Activated naive CD8-positive, alpha-beta T cell treated with anti-CD3 and anti-CD28 coated beads, Interleukin-2, amount 10 ng/mL, durations not matched to agents 7 days and 5 days (primary cell): ENCODE results near the gene PSMD3. TPM values are rescaled to one million over a fixed set of nuclear protein-coding genes. Genes with fewer than 3 reads are reported as not detected.

Experiments
- ATAC-seq: fragments of 150-1000 bp; cut with Tn5 transposase; one replicate; pipeline ENCODE4 v1.10.0; 2021; ENCODE audit warnings: low read depth, moderate library complexity
- POLR2A ChIA-PET: fragments of 350-600 bp; sonication (Branson Sonifier 250); formaldehyde crosslinking; loops from one replicate; lab custom pipeline; 2021; ENCODE audit warnings: antibody characterized with exemption; lab: Charles Lee
- DNase-seq: peaks from one replicate; pipeline ENCODE4 v3.0.0; 2021
- H3K27ac Mint-ChIP-seq: one replicate; pipeline ENCODE4 v1.8.0; 2022; ENCODE audit warnings: mild to moderate bottlenecking, mixed read lengths
- H3K27me3 Mint-ChIP-seq: one replicate; pipeline ENCODE4 v1.8.0; 2022; ENCODE audit warnings: mild to moderate bottlenecking, moderate library complexity, mixed read lengths
- H3K36me3 Mint-ChIP-seq: one replicate; pipeline ENCODE4 v1.8.0; 2021; ENCODE audit warnings: mild to moderate bottlenecking, mixed read lengths
- H3K4me1 Mint-ChIP-seq: one replicate; pipeline ENCODE4 v1.8.0; 2021; ENCODE audit warnings: mixed read lengths
- H3K4me3 Mint-ChIP-seq: one replicate; pipeline ENCODE4 v1.8.0; 2022; ENCODE audit warnings: mild to moderate bottlenecking, moderate library complexity, mixed read lengths
- H3K9me3 Mint-ChIP-seq: one replicate; pipeline ENCODE4 v1.8.0; 2021; ENCODE audit warnings: mixed read lengths
- microRNA-seq: library from miRNA; unstranded; fragments of <30 nt; microRNA quantifications from one replicate; pipeline ENCODE4 v1.2.0, GENCODE V29; 2022
- total RNA-seq, 2 experiments: library from RNA; stranded (reverse); gene quantifications; one replicate each; pipeline ENCODE4 v1.2.3, GENCODE V29; 2021

The PSMD3 gene
- total RNA-seq, 2 experiments from 2014 or later, result 82.5 to 87.9 TPM

- peaks cover 5% of the 10 kb centered on the region for H3K36me3 Mint-ChIP-seq
- no peak for DNase-seq
- ATAC-seq, result no peak
- no peak overlapping the region for H3K27ac Mint-ChIP-seq
- no peaks in the 10 kb centered on the region for H3K9me3 Mint-ChIP-seq
- no peak overlapping the region for H3K4me3 Mint-ChIP-seq
- no peaks in the 10 kb centered on the region for H3K4me1 Mint-ChIP-seq
- H3K27me3 Mint-ChIP-seq, result no peaks in the 10 kb centered on the region
- POLR2A ChIA-PET, result interaction anchor here (0.5 kb wide), 1 partner anchor 8 kb away, joined by 4 read pairs; no protein-coding TSS in a partner anchor
Observed at GRCh38 chr17:40038882-40039513, 58.4 kb downstream of the PSMD3 start.

DNA sequence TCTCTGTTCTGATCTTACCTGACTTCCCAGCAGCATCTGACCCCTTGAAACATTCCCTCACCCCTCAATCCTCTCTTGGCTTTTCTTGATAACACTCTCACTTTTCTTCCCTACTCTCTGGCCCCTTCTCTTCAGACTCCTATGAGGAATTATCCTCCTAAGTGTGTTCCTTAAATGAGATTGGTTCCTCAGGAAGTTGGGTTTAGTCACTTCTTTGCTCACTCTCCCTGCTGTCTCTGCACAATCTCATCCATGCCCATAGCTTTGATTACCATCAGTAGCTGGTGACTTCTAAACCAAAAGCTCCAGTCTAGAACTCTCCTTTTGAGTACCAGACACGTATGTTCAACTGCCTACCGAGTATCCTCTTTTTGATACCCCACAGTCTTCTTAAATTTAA is 60.6 kb downstream of the PSMD3 start:
- Mint-ChIP-seq H3K9me3 (no peaks in the 10 kb centered on the region), H3K27me3 (no peaks in the 10 kb centered on the region), H3K4me3 (no peak overlapping the region), H3K27ac (peak overlapping the region; percentile 6), H3K36me3 (peaks cover 5% of the 10 kb centered on the region), H3K4me1 (no peaks in the 10 kb centered on the region)
- no peak for DNase-seq
- POLR2A ChIA-PET, result no interaction called here
- no peak for ATAC-seq

Small RNAs within 50 kb of the gene (microRNA-seq; reads per million reads assigned to microRNA genes)
- gene MIR6884, result not detected

Other genes with a start within 250 kb of the PSMD3 start
- under 1 TPM; 0.37 to 0.61 TPM for gene GRB7, start 242.9 kb upstream of the PSMD3 start, total RNA-seq
- 10 to 100 TPM; 78.5 to 83.5 TPM for gene IKZF3, start 116.5 kb upstream of the PSMD3 start, total RNA-seq
- gene ZPBP2, start 112.6 kb upstream of the PSMD3 start, total RNA-seq, result under 1 TPM in 1 of 2 experiments, not detected in 1; 0.14 TPM
- gene GSDMB, start 62.2 kb upstream of the PSMD3 start, total RNA-seq, result 10 to 100 TPM; 67.0 to 69.8 TPM
- 100 to 1,000 TPM; 149 to 159 TPM for gene ORMDL3, start 53.2 kb upstream of the PSMD3 start, total RNA-seq
- not detected for gene LRRC3C, start 53.1 kb upstream of the PSMD3 start, total RNA-seq
- under 1 TPM in 1 of 2 experiments, not detected in 1; 0.26 TPM for gene GSDMA, start 17.8 kb upstream of the PSMD3 start, total RNA-seq
- gene CSF3, start 34.6 kb downstream of the PSMD3 start, total RNA-seq, result not detected
- gene MED24, start 73.6 kb downstream of the PSMD3 start, total RNA-seq, result 10 to 100 TPM; 87.0 to 89.9 TPM
- 10 to 100 TPM; 19.9 to 20.3 TPM for gene THRA, start 82.2 kb downstream of the PSMD3 start, total RNA-seq
- 1 to 10 TPM; 5.0 to 5.8 TPM for gene NR1D1, start 119.8 kb downstream of the PSMD3 start, total RNA-seq
- 100 to 1,000 TPM; 107 to 110 TPM for gene MSL1, start 141.2 kb downstream of the PSMD3 start, total RNA-seq
- gene CASC3, start 159.7 kb downstream of the PSMD3 start, total RNA-seq, result 100 to 1,000 TPM; 100 to 101 TPM
- gene RAPGEFL1, start 196.7 kb downstream of the PSMD3 start, total RNA-seq, result 1 to 10 TPM; 4.9 to 5.4 TPM
- 10 to 100 TPM; 27.7 to 28.5 TPM for gene WIPF2, start 238.5 kb downstream of the PSMD3 start, total RNA-seq